GM12864 (cell line): Measurements from ENCODE around the gene GGA1.
"Not testable (repeated sequence)": the region's sequence is repeated elsewhere in the genome, so short reads cannot be mapped to it uniquely, and the experiment has no call there.

Experiments
- DNase-seq: peaks from one replicate; pipeline ENCODE4 v3.0.0-alpha.2; 2011; ENCODE audit warnings: low read depth
- H3K4me3 ChIP-seq: 2 replicates; pipeline ENCODE4 v1.5.1; 2011; ENCODE audit warnings: mild to moderate bottlenecking, low read depth, low read length, control low read depth
- CTCF ChIP-seq: IDR thresholded peaks from 2 replicates; pipeline ENCODE4 v1.5.1; 2011; ENCODE audit warnings: low read depth, mild to moderate bottlenecking, moderate library complexity, low read length, control low read depth, inconsistent platforms; ENCODE audit errors: missing control alignments

GGA1 gene

GRCh38 chr22:37643225-37643847 lies 34.7 kb downstream of the GGA1 start:
- DNase-seq: no peak
- TF ChIP-seq CTCF: peak; percentile 91
- no peak overlapping the region for H3K4me3 ChIP-seq

DNA sequence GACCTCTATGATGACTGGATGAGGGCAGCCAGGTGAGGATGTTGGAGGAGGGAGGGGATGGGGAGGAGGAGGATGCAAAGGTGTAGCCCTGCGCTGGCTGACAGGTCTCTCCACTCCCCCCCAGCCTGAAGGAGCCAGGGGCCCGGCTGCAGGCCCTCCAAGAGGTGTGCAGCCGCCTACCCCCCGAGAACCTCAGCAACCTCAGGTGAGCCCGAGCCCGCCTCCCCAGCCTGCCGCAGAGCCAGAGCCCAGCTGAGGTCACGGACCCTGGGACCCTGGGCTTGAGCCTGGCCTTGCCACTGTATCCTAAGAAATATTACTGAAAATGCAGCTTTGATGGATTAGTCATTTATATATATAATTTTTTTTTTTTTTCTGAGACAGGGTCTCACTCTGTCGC lies 38.7 kb downstream of the GGA1 start:
- H3K4me3 ChIP-seq: no peak overlapping the region
- no peak for DNase-seq
- no peak for TF ChIP-seq CTCF

- TF ChIP-seq CTCF: no peak
- no peak overlapping the region for H3K4me3 ChIP-seq
- DNase-seq: no peak
Measured at GRCh38 chr22:37647928-37648327, 39.3 kb downstream of the GGA1 start.

GRCh38 chr22:37650463-37651136 lies 42.0 kb downstream of the GGA1 start:
- no peak overlapping the region for H3K4me3 ChIP-seq
- no peak for TF ChIP-seq CTCF
- no peak for DNase-seq

GRCh38 chr22:37654563-37655251 lies 46.1 kb downstream of the GGA1 start:
- H3K4me3 ChIP-seq: no peak overlapping the region
- DNase-seq: no peak
- no peak for TF ChIP-seq CTCF

DNA sequence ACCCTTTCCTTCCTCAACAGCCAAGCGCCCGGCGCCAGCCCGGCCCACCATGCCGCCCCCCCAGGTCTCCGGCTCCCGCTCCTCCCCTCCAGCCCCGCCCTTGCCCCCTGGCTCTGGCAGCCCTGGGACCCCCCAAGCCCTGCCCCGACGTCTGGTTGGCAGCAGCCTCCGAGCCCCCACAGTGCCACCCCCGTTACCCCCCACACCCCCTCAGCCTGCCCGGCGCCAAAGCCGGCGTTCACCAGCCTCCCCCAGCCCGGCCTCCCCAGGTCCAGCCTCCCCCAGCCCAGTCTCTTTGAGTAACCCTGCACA lies 46.6 kb downstream of the GGA1 start:
- TF ChIP-seq CTCF: no peak
- no peak for DNase-seq
- H3K4me3 ChIP-seq: no peak overlapping the region

DNA sequence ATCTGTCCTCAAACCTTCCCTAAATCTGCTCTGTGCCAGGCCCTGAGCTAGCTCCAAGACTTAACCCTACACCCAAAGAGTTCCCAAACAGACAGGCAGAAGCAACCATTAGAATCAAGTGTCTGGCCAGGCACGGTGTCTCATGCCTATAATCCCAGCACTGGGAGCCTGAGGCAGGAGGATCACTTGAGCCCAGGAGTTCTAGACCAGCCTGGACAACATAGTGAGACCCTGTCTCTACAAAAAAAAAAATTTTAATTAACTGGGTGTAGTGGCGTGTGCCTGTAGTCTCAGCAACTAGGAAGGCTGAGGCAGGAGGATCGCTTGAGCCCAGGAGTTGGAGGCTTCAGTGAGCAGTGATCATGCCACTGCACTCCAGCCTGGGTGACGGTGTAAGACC lies 47.9 kb downstream of the GGA1 start:
- DNase-seq, H3K4me3 ChIP-seq: not testable (repeated sequence)
